HG02763 (cell line): Measurements from ENCODE around the gene SV2C.
"Not testable (repeated sequence)": the region's sequence is repeated elsewhere in the genome, so short reads cannot be mapped to it uniquely, and the experiment has no call there.

ENCODE experiments used
- ATAC-seq: cut with Tn5 transposase; IDR thresholded peaks from one replicate; pipeline ENCODE4 v1.9.1; 2021; ENCODE audit warnings: mild to moderate bottlenecking, moderate library complexity; ENCODE audit not compliant: unreplicated experiment

Gene SV2C

DNA sequence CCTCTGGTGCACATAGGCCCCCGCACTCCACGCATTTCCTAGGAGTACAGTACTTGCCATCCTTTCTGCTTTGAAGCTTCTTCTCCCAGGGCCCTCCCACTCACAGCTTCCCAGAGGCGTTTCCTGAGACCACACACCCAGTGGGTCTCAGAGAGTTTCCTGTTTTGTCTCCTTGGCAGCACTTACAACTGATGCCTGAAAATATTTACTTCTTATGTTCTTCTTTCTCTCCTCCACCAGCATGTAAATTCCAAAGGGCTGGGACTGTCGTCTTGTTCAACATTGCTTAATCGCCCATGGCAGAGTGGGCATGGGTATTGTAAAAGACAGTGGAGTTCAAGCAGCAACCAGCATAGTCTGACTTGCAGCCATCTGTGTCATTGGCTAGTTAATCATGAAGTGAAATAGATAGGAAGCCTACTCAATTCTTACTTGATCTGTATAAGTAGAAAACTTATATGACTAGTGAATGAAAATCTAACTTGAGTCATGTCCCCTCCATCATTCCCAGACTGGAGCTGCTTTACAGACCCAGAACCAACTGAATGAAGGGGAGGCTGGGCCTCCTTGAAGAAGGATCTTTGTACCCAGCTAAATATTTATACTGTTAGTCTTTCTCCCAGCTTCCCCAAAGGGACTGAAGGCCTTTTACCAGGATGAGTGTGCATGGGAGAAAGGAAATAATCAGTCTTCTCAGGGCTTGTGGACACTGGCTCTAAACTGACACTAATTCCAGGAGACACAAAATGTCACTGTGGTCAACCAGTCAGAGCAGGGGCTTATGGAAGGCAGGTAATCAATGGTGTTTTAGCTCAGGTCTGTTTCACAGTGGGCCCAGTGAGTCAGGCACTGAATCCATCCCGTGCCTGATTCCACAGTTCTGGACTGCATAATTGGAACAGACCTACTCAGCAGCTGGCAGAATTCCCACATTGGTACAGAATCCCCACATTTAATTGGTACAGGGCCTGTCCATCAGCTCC lies 116.4 kb downstream of the SV2C start:
- ATAC-seq = no peak

DNA sequence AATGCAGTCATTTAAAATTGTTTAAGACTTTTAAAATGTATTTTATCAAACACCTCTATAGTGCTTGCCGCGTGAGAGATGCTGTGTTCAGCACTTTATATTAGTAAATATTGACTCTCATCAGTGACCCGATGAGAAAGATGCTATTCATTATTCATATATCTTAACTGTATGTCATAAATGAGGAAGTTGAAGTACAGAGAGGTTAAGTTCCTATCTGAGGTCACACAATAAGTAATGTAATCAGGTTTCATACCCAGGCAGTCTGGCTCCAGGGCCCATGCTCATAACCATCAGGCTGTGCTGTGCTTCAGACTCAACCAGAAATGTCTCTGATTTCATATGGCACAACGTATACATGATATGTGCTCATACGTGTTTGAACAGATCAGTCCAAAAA lies 119.0 kb downstream of the SV2C start:
- no peak for ATAC-seq

DNA sequence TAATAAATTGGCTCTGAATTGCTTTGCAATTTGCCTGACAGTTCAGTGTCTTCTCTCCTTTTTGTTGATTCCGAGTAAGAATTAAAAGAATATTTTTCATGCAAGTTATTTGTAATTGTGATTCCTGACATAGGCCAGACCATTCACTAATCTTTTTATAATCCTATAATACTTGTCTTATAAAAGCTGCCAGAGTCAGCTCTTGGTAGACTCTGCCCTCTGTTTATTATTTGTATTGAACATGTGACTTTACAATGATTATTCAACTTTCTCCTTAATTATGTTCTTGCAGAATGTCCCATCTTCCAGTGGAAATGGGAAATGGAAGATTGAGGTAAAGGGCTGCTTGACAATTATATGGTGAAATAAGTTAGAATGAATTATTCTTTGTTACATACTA lies 121.0 kb downstream of the SV2C start:
- no peak for ATAC-seq

DNA sequence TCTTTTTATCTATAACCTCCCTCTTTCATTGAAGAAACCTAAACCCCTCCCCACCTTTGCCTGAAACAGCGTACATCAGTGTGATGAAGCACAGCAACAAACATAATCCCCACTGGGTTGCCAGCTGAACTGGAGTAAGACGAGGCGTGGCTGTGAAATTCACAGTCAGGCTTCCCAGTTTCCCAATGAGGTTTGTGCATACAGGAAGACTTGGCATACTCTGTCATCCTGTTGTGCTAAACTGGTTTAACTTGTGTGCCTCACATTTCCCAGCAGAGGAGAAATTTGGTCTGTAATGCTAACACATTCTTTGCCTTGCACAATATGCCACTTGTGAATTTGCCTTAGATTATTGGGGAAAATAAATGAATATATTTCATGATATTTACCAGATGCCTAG lies 121.5 kb downstream of the SV2C start:
- no peak for ATAC-seq

DNA sequence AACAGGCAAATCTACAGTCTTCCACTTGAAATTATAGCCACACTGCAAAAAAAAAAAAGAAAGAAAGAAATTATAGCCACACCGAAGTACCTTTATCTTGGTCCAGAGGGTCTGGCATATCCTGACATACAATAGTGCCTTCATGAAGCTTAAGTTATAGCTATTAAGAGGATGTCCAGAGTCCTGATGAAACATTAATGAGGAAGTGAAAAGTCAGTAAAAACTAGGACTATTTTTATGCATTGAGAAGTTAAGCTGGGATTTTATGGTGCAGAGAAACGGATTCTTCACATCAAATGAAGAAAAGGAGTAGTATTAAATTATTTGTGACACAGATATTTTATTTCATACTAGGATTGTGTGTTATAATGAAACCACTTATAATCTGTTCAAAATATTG lies 123.9 kb downstream of the SV2C start:
- no peak for ATAC-seq

DNA sequence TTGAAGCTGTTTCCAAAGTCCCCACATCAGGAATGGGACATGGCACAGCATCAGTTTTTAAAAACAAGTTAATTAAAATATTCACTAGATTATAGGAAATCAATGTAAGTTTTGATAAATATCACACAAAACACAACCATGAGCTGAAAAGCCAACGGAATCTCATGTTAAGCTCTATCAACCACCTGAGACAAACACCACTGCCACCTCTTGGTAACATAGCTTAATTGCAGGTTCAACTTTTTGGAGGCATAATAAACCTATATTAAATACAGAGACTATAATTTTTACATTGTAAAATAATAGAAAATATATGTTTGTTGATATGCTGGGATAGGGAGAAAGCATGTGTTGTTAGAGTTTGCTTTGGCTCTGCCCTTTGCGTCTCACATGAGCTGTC lies 126.1 kb downstream of the SV2C start:
- no peak for ATAC-seq

DNA sequence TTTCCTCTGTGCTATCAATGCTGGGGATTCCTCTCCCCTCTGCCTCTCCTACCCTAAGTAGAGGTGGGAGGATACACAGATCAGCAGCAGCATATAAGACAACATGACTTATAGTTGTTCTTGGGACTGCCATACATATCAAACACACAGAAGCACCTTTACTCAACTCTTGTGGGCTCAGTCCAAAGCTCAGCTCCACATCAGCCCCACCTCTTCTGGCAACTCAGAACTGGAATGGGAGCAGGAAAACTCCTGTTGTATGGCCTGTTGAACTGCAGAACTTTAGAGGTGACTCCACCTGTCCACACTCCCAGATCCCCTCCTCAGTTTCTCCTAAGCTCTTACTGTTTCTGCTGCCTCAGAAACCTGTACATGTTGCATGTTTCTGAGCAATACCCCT lies 127.8 kb downstream of the SV2C start:
- no peak for ATAC-seq

DNA sequence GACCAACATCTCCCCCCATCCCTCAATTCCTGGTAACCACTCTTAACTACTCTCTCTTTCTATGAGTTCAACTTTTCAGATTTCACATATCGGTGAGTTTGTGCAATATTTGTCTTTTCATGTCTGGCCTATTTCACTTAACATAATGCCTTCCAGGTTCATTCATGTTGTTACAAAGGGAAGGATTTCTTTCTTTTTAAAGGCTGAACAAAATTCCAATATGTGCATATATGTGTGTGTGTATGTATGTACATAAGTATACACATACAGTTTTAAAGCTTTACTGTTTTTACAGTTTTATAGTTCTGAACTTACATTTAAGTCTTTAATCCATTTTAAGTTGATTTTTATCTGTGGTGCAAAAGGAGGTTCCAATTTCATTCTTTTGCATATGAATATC lies 130.7 kb downstream of the SV2C start:
- no peak for ATAC-seq

DNA sequence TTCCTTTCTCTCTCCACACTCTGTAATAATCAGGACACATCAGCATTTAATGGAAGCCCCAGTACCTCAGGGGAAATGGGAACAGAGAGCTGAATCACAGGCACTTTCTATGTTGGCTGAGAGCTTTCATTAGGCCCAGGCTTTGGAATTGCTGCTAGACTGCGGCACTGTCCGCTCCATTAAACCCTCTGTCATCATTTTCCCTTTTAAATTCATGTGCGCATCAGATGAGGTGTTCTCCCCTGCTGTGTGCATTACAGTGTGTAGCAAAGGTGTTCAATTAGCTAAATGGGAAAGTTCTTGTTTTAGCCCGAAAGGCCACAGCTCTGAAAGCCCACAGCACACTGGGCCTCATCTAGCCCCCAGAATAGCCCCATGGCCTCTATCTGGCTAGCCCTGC lies 133.6 kb downstream of the SV2C start:
- no peak for ATAC-seq

DNA sequence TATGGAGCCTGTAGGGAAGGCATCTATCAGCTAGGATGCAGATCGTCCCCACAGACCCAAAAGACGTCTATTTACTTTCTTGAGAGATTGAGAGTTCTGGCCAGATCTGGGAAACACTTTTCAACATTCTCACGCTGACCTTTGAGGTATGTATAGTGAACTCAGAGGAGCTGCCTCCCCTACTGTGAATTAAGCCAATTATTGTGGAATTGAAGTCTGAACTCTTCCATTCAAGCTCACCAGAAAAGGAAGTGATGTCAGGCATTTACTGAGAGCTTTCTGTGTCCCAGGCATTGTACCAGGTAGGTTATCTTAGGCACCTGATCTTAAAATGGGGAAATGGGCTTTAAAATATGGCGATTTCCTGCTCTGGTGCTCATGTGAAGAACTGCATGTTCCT lies 136.5 kb downstream of the SV2C start:
- no peak for ATAC-seq

DNA sequence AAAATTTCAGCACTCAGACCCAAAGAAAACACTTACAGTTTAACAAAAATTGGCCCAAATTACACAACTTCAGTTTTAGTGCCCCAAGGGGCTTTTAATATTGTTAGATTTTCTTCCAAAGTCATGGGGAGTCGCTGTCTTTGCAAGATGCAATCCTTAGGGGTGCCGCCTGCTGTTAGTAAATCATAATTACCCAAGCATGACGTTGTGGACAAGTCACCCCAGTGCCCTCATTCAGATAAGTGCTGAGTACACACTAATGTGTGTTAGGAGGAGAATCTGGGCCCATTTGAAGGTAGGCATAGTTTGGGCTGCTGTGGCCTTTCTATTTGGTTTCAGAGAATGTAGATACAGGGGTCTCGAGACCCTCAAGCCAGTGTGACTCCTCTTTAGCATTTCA lies 138.1 kb downstream of the SV2C start:
- ATAC-seq = no peak

DNA sequence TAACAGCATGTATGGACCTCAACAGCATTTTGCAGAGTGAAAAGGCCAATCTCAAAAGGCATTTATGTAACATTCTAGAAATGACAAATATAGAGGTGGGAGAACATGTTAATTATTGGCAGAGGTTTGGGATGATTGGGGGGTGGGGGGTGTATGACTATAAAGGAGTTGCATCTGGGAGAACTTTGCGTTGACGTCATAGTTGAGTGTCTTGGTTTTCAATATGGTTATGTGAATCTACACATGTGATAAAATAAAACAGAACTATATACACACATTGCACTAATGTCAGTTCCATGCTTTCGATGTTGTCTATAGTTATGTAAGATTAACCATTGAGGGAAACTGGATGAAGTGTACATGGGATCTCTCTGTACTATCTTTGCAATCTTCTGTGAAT lies 139.1 kb downstream of the SV2C start:
- ATAC-seq = no peak

DNA sequence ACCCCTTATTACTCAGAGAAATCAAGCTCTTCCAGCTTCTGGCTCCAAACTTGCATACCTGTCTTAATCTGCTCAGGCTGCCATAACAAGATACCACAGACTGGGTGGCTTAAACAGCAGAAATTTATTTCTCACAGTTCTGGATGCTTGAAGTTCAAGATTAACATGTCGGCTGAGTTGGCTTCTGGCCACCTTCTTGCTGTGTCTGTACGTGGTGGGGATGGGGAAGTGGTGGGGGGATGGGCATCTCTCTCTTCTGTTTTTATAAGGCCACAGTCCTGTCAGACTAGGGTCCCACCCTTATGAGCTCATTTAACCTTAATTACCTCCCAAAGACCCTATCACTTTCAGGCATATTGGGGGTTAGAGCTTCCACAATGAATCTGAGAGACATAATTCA lies 140.5 kb downstream of the SV2C start:
- ATAC-seq = no peak

DNA sequence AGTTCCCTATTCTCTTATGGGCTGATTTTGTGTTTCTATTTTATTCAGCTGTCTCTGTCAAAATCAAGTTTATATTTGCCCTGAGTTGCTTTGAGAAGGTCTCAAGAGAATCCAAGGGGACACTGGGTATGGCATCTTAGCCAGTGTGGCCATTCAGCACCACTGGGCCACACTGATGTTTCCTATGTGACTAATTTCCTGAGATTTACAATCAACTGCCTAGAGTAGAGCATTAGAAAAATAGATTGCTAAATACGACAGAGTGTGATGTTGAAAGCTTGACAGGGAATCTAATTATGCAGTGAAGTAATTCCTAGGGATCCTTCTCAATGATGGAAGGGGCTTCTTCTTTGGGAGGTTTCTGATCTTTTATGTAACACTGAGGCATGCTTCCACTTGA lies 141.7 kb downstream of the SV2C start:
- ATAC-seq = no peak

DNA sequence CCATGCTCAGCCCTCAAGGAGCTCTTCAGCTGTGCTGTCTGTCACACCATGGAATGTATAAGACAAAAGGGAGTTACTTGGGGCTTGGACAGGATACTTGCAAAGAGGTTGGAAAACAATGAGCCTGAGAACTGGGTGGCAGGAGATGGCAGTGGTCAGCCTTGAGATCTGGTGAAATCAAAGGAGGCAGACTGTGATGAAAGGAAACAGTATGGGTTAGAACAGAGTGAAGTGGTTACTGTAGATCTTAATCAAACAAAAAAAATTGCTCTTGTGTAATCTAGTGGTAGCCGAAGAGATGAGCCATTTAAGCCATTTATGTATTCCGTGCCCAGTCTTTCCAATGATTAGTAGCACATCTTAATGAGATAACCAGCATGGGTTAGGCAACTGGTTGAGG lies 142.2 kb downstream of the SV2C start:
- ATAC-seq = no peak

DNA sequence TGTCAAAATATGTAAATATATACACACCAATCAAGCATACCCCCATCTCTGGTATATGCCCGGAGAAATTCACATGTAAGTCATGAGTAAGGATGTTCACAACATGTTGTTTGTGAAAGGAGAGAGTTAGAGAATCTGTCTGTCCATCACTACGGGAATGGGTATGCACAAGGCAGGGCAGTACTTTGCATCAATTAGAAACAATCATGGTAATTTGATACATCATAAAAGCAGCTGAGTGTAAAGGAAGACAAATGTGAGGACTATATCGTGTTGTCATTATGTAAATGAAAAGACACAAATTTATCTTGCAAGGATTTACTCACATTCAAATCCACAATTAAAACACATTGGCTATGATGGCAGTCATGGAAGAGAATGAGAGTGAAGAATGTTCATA lies 146.7 kb downstream of the SV2C start:
- no peak for ATAC-seq

DNA sequence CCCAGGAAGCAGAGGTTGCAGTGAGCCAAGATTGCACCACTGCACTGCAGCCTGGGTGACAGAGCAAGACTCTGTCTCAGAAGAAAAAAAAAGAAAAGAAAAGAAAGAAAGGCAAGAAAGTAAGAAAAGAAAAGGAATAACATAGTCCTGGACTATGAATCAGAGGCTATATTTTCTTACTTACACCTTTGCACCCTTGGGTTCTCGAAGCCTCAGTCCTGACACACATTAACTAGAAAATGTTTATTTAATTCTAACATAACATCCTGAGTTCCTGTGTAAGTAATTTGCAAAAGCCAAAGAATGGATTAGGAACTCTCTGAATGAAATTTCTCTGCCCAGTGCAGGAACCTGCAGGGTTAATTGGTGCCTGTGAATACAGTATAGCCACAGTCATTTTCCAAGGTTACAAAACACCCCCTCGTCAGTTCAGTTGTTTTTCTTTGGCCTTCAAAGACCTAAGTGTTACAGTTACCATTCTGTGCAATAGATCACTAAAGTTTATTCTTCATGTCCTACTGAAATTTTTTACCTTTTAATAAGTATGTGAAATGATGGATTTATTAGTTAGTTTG lies 147.6 kb downstream of the SV2C start:
- no peak for ATAC-seq

DNA sequence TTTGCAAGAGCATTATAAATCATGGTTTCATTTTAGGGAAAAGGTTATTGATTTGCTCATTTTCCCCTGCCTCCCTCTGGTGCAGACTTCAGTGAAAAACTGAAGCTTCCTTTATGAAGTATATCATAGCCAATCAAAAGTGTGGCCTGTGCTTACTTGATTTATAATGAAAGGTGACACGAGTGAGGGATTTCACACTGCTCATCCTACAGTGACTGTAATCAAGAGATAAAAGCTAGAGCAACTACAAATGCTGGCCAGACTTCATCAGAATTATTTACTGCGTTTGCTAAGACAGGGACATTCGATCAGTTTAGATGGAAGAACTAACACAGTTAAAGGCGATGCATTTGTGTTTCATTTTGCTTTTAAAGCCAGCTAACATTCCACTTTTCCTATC lies 151.5 kb downstream of the SV2C start:
- ATAC-seq = no peak

DNA sequence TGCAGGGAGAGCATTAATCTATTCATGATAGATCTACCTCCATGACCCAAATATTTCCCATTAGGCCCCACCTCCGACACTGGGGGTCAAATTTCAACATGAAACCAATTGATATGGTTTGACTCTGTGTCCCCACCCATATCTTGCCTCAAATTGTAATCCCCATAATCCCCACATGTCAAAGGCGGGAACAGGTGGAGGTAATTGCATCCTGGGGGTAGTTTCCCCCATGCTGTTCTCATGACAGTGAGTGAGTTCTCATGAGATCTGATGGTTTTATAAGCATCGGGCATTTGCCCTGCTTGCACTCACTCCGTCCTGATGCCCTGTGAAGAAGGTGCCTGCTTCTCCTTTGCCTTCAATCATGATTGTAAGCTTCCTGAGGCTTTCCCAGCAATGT lies 153.5 kb downstream of the SV2C start:
- ATAC-seq = no peak

DNA sequence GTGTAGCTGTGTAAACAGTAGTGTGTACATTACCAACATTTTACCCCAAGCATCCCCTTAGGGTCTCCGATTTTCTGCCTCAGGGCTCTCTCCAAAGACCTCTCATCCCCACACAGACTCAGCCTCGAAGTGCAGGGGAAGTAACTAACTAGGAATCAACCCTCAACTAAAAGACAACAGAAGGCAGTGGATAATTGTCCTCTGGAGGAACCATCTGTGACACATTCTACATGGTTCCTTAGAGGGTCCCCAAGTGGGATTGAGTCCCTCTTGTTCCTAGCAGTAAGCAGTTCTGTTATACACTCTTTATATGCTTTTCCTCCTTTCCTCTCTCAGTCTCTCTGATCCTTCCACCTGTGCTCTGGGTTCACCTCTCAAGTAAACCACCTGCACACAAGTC lies 157.2 kb downstream of the SV2C start:
- ATAC-seq = no peak

DNA sequence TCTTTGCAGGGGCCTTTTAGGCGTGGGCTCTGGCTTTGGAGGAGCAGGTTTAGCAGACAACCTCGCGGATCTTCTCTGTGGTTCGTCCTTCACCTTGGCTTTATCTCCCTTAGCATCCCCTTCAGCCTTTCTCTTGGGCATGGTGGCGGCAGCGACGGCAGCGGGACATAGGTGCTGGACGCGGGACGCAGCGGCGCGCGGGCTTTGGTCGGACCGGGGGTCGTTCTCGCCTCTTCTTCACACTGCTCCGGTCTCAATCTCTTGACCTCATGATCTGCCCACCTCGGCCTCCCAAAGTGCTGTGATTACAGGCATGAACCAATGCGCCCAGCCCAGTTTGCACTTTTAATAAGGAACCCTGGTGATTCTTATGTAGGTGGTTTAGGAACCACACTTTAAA lies 159.0 kb downstream of the SV2C start:
- not testable (repeated sequence) for ATAC-seq

DNA sequence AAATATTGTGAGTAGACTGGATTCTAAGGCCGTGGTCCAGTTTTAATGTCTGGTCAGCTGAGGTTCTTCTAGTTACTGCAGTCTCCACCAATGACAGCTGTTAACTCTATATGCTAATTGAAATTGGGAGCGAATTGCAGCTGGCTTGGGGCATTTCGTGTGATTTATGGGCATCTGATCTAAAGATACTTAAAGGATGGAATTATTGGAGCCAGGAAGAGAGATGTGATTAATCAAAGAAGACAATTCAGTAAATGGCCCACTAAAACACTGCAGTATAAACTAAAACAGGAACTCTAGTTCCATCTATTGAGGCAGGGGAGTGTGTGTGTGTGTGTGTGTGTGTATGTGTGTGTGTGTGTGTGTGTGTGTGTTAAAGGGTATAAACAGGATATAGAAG lies 162.4 kb downstream of the SV2C start:
- no peak for ATAC-seq

DNA sequence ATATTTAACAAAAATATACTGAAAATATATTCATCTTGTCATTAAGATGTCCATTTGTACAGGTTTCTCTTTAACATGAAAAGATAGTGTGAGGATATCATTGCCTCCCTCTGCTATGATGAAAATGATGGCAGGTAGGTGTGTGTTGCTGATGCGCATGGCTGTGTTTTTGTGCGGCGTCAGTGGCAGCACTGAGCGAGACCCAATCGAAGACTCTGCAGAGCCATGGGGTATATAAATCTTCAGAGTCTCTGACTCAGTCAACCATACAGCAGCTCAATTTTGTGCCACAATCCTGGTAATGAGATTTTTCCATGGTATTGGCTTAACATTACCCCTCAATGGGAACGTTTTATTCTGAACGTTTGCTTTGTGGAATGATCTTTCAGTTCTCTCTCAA lies 166.4 kb downstream of the SV2C start:
- ATAC-seq = no peak
